HG03354 (cell line): ENCODE results near the gene CELF4.

Experiments used
- ATAC-seq: cut with Tn5 transposase; IDR thresholded peaks from one replicate; pipeline ENCODE4 v1.9.1; 2021; ENCODE audit warnings: mild to moderate bottlenecking; ENCODE audit not compliant: unreplicated experiment, poor library complexity, severe bottlenecking

Gene CELF4

GRCh38 chr18:37575646-37576045, 10.0 kb upstream of the CELF4 start:
- ATAC-seq: no peak

DNA sequence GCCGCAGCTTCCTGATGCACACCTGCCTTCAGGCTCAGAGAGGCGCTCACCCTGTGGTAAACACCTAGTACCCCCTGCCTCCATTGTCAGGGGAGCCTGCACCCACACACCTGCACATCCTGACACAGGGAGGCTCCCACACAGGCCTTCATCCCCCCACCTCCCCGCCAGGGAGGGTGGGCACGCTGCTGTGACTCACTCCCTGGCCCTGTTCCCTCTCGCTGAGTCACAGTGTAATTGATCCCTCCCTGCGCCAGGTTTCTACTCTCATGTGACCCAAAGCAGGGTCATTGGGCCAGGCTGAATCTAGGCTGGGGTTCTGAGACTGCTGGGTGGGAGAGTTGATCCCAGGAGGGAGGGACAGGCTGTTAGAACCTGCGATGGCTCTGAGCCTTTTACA, 8.5 kb upstream of the CELF4 start:
- no peak for ATAC-seq

GRCh38 chr18:37572736-37573135, 7.1 kb upstream of the CELF4 start:
- ATAC-seq: no peak

GRCh38 chr18:37571266-37571665, 5.7 kb upstream of the CELF4 start:
- ATAC-seq: no peak

GRCh38 chr18:37570336-37570930, 4.8 kb upstream of the CELF4 start:
- no peak for ATAC-seq

GRCh38 chr18:37568671-37569070, 3.1 kb upstream of the CELF4 start:
- no peak for ATAC-seq

DNA sequence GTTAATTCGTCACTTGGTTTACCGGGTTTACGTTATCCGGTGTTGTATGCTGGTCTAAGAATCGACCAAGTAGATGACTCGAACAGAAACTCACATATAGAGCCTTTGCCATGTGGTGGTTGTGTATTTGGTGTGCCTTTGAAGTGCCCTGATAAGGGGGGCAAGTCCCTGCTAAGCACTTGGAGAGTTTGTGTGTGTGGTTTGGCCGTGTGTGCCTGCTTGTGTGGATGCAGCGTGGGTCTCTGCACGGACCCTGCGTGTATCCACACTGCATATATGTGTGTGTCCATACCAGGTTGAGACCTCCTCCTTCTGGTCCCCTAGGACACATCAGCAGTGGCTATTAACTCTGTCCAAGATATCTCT, 2.4 kb upstream of the CELF4 start:
- ATAC-seq: no peak

DNA sequence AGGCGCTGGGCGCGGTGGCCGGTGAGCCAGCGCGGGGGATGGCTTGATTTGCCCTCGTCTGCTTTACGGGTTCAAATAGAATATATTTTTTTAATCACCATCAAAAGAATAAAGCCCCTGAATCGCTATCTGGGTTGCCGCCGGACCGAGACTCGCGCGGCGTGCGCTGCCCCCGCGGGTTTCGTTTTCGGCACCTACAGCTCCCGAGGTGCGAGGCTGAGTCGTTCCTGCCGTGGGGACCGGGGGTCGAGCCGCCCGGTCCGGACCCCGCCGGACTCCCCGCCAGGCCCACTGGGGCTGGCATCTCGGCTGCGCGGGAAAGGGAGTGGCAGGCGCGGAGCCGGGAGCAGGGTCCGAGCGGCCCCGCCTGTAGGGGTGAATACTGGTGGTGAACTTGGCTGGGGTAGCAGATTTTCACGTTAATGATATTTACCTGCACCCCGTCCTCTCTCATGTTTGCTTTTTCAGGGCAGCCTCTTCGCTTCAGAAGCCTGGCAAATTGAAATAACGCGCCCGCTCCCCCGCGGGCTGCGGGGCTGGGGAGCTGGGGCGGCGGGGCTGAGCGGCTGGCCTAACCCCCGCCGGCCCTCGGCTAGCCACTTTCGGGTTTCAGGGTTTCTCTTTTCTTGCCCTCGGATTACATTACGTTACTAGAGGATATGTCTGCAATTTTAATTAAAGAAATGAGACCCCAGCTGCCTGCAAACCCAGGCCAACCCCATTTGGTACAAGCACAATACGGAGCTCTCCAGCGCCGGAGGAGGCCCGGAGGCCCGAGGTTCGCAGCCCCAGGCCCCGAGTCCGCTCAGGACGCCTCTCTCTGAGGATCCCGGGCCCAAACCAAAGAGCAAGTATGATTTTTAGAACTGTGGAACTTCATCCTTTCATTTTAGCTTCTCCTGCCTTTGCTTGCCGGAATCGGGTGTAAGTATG, 1.7 kb upstream of the CELF4 start:
- ATAC-seq: no peak

DNA sequence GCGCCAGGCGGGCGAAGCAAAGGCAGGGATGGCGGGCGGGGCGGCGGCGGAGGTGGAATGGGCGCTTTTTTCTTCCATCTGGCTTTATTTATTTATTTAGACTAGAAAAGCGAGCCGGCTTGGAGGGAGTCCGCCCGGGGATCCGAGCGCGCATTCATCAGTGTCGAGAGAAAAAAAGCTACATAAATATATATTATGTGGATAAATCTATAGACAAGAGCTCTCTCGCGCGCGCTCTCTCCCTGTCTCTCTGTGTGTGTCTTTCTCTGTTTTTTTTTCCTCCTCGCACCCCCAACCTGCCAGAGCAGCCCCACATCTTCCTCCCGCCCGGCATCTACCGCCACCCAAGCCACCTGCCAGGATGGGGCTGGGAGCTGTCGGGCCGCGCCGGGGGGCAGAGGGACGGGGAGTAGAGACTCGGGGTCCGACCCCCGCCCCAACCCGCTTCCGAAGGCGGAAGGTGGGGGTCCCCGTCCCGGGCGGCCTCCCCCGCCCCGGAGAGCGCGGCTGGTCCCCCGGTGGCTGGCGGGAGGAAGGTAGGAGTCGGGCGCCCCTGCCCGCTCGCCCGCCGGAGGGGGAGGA, 972 bp upstream of the CELF4 start:
- ATAC-seq: no peak

- no peak for ATAC-seq
Observed at GRCh38 chr18:37565977-37566478, 430 bp upstream of the CELF4 start.

GRCh38 chr18:37564711-37565100, 892 bp downstream of the CELF4 start:
- no peak for ATAC-seq

DNA sequence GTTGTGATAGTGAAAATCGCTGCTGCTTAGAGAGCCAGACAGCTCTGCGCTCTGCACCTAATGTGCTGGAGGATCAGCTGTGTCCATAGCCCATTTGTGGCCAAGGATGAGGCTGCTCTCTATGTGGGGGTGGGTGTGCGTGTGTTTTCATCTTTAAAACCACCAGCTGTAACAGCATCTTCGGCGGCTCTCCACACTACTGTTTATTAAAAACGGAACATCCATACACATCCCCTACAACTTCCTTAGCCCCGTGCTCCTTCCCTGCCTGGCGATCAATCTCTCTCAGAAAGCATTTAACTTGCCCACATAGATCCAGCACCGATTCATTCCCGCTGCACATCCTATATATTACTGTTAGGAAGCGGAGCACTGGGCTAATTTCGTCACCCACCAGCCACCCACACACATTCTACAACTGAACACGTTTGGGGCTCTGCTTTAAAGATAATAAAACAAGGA, 1.6 kb downstream of the CELF4 start:
- no peak for ATAC-seq

GRCh38 chr18:37561986-37562385, 3.6 kb downstream of the CELF4 start:
- no peak for ATAC-seq

DNA sequence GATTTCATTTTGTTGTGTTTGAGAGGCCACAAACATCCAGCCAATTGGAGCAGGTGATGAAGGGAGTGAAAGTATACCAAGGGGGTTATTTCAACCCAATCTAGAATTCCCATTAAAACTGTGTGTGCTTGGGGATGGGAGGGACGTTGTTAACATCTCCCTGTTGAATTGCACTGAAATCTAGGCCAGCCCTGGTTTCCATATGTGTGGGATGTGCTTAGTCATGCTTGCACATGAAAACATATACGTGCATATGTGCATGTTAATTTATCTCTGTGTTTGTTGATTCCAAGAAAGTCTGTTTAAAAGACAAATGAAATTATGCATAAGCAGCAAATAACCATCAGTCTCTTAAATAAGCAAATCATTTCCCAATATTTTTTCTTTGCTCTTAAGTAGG, 5.6 kb downstream of the CELF4 start:
- ATAC-seq: no peak

DNA sequence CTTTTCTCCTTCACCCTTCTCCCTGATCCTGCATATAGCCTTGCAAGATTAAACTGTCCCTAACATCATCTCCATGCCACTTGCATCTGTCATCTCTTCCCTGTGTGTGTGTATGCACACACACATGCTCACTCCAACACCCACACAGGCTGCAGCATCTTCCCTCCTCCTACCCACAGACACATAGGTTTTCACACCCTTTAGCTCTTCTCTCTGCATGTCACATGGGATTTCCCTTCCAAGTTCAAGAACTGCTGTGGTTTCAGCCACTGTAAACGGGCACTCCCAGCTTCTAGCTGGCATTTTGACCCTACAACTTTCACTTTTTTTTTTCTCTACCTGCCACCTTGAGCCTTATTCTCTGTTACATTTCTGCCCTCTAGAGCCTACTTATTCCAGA, 6.4 kb downstream of the CELF4 start:
- no peak for ATAC-seq

- ATAC-seq: no peak
Observed at GRCh38 chr18:37554399-37554787, 11.2 kb downstream of the CELF4 start.

DNA sequence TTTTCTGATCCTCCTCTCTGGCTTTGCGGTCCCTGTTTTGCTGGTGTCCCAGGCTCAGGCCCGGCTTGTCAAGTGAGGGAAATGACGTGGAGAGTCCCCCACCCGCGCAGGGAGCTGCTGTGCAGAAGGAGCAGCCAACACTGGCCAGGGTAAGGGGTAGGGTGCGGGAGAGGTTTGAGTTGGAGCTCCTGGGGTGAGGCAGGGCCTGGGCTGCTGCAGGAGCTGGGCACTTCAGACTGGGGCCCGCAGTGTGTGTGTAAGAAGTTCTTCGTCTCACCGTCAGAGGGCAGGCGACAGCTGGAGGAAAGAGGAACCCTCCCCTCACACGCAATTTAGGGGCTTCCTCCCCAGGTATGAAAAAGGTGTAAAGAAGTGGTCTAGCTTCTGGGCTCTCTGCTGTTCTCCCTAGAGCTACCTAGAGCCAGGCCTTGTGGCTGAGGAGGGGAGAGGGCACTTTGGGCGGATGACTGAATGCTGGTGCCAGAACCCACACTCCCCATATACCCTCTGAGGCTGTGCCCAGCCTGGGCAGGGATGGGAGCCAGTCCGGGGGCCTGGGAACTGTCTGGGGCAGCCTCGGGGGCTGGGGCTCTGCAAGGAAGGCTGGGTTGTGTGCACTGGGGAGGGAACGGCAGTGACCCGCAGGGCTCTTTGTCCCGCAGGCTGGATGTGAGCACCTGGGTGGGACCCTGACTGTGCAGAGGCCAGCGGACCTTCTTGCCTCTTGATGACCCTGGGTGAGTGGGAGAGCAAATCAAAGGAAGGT, 11.8 kb downstream of the CELF4 start:
- no peak for ATAC-seq

DNA sequence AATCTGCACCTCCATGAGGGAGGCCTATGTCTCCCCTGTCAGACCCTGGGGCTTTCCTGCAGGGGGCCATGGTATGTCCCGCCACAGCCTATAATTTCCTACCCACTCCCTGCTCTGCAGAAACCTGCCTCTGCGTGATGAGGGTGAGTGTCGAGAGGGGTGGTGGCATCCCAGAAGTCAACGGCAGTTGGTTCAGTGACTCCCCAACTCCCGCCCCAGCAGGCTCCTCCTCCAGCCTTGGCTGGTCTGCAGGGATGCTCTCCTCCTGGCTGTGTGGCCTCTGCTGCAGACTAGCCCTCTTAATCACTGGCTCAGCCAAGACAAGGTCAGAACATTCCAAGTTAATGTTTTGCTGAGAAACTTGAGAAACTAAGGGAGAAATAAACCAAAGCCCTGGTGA, 13.3 kb downstream of the CELF4 start:
- ATAC-seq: no peak

GRCh38 chr18:37551846-37552245, 13.8 kb downstream of the CELF4 start:
- ATAC-seq: no peak

GRCh38 chr18:37551249-37551648, 14.3 kb downstream of the CELF4 start:
- ATAC-seq: no peak
